Activated CD4-positive, alpha-beta T cell treated with anti-CD3 and anti-CD28 coated beads, Interleukin-2, amount 50 U/mL, for 16 hours (primary cell): ENCODE results near the gene AMBRA1.
A peak's percentile ranks its signal among the peaks of the same experiment; 100 is the strongest.
"Not testable (repeated sequence)": the region's sequence is repeated elsewhere in the genome, so short reads cannot be mapped to it uniquely, and the experiment has no call there.

ENCODE experiments used
- DNase-seq: peaks from one replicate; pipeline ENCODE4 v3.0.0-alpha.2; 2020

Gene AMBRA1

GRCh38 chr11:46380340-46381047 lies 213.3 kb downstream of the AMBRA1 start:
- DNase-seq = peak; percentile 54

- DNase-seq = not testable (repeated sequence)
These were observed 214.1 kb downstream of the AMBRA1 start for GRCh38 chr11:46379482-46380293.

GRCh38 chr11:46378811-46379481 lies 214.9 kb downstream of the AMBRA1 start:
- no peak for DNase-seq

GRCh38 chr11:46378296-46378695 lies 215.5 kb downstream of the AMBRA1 start:
- no peak for DNase-seq

GRCh38 chr11:46377831-46378230 lies 216.0 kb downstream of the AMBRA1 start:
- DNase-seq = no peak

- DNase-seq = no peak
These were observed 216.5 kb downstream of the AMBRA1 start for GRCh38 chr11:46377290-46377689.

GRCh38 chr11:46376258-46377050 lies 217.4 kb downstream of the AMBRA1 start:
- no peak for DNase-seq

GRCh38 chr11:46375392-46376101 lies 218.3 kb downstream of the AMBRA1 start:
- no peak for DNase-seq

GRCh38 chr11:46374815-46375214 lies 219.0 kb downstream of the AMBRA1 start:
- DNase-seq = no peak

- no peak for DNase-seq
These were observed 219.8 kb downstream of the AMBRA1 start for GRCh38 chr11:46373787-46374740.

- DNase-seq = not testable (repeated sequence)
These were observed 221.3 kb downstream of the AMBRA1 start for GRCh38 chr11:46372501-46372900.

GRCh38 chr11:46372086-46372485 lies 221.7 kb downstream of the AMBRA1 start:
- no peak for DNase-seq

- DNase-seq = not testable (repeated sequence)
These were observed 222.6 kb downstream of the AMBRA1 start for GRCh38 chr11:46371262-46371661.

GRCh38 chr11:46370253-46370652 lies 223.6 kb downstream of the AMBRA1 start:
- DNase-seq = no peak

GRCh38 chr11:46369458-46370152 lies 224.2 kb downstream of the AMBRA1 start:
- peak; percentile 61 for DNase-seq

- DNase-seq = no peak
These were observed 225.9 kb downstream of the AMBRA1 start for GRCh38 chr11:46367916-46368267.

- peak; percentile 72 for DNase-seq
These were observed 226.4 kb downstream of the AMBRA1 start for GRCh38 chr11:46367244-46367915.

GRCh38 chr11:46366661-46367161 lies 227.1 kb downstream of the AMBRA1 start:
- DNase-seq = no peak

- DNase-seq = no peak
These were observed 227.6 kb downstream of the AMBRA1 start for GRCh38 chr11:46366260-46366659.

GRCh38 chr11:46364791-46365190 lies 229.0 kb downstream of the AMBRA1 start:
- DNase-seq = no peak
